Stimulated activated CD8-positive, alpha-beta memory T cell treated with anti-CD3 and anti-CD28 coated beads, Interleukin-7, amount 100 ng/mL, for 1 hour (primary cell): Measurements from ENCODE around the gene TSSC4.
A peak's percentile ranks its signal among the peaks of the same experiment; 100 is the strongest.

ENCODE experiments used
- DNase-seq, 2 donors: peaks; one replicate each; pipeline ENCODE4 v3.0.0-alpha.2; 2020; ENCODE audit warnings: low read depth in 2 of 2

Gene TSSC4

GRCh38 chr11:2369320-2369719, 31.2 kb upstream of the TSSC4 start:
- DNase-seq = no peak

GRCh38 chr11:2369896-2370295, 30.7 kb upstream of the TSSC4 start:
- DNase-seq = no peak

GRCh38 chr11:2374456-2375201, 25.9 kb upstream of the TSSC4 start:
- DNase-seq = no peak

- no peak for DNase-seq
These were observed 25.2 kb upstream of the TSSC4 start for GRCh38 chr11:2375341-2375853.

GRCh38 chr11:2375964-2376551, 24.5 kb upstream of the TSSC4 start:
- no peak for DNase-seq

- DNase-seq = peak; percentile 36 to 41
These were observed 23.6 kb upstream of the TSSC4 start, which contains the start of gene CD81 for GRCh38 chr11:2376751-2377451. Gene CD81, plus strand, starts transcription at chr11:2377310. Its CDS starts 240 bp downstream, at chr11:2377550.

GRCh38 chr11:2377511-2378443, 22.8 kb upstream of the TSSC4 start:
- DNase-seq = peak in 1 of 2 donors; percentile 31

- DNase-seq = no peak
These were observed 21.9 kb upstream of the TSSC4 start for GRCh38 chr11:2378527-2379210.

GRCh38 chr11:2379466-2380174, 20.9 kb upstream of the TSSC4 start:
- DNase-seq = no peak

- no peak for DNase-seq
These were observed 20.2 kb upstream of the TSSC4 start for GRCh38 chr11:2380396-2380795.

- no peak for DNase-seq
These were observed 19.7 kb upstream of the TSSC4 start for GRCh38 chr11:2380807-2381350.

GRCh38 chr11:2381494-2382128, 18.9 kb upstream of the TSSC4 start:
- DNase-seq = no peak

GRCh38 chr11:2382129-2382517, 18.4 kb upstream of the TSSC4 start:
- no peak for DNase-seq

GRCh38 chr11:2382936-2383851, 17.4 kb upstream of the TSSC4 start:
- DNase-seq = no peak

GRCh38 chr11:2383852-2384804, 16.4 kb upstream of the TSSC4 start:
- DNase-seq = no peak

- DNase-seq = no peak
These were observed 15.1 kb upstream of the TSSC4 start for GRCh38 chr11:2385156-2386151.
